Lower leg skin (tissue), 4 donors: Measurements from ENCODE around the gene ELMO3. TPM values are rescaled to one million over a fixed set of nuclear protein-coding genes. Genes with fewer than 3 reads are reported as not detected.
A peak's percentile ranks its signal among the peaks of the same experiment; 100 is the strongest.

ENCODE experiments used
- DNase-seq, 2 donors: peaks; one replicate each; pipeline ENCODE4 v3.0.0-alpha.2; 2019; ENCODE audit warnings: low spot score in 2 of 2
- H3K4me3 ChIP-seq: fragments of 200-600 bp; sonication (generic); 2 replicates; pipeline ENCODE4 v1.5.1; 2017; ENCODE audit warnings: mild to moderate bottlenecking, low read depth; ENCODE audit not compliant: poor library complexity, severe bottlenecking
- POLR2A ChIP-seq, 2 donors: fragments of 450-650 bp; IDR thresholded peaks; one replicate each; pipeline ENCODE4 v1.6.1; 2016 to 2017; ENCODE audit warnings: antibody characterized with exemption in 2 of 2, mild to moderate bottlenecking in 1 of 2, moderate library complexity in 1 of 2
- WGBS, 2 donors: methylation state at CpG; one replicate each; pipeline ENCODE4 v1.1.5; 2018; 5-methylcytosine and 5-hydroxymethylcytosine counted together
- intact Hi-C: fragments of 100-400 bp; cut with DNase I; formaldehyde crosslinking; loops from one replicate; pipeline ENCODE4 v1.15.0; 2023; ENCODE audit warnings: low total_unique reads
- total RNA-seq, 4 donors: library from RNA; depleted of rRNA; stranded (reverse); fragments of >200 nt; gene quantifications; one replicate each; pipeline ENCODE4 v1.1.0, GENCODE V29; 2016
- TF ChIP-seq, protein P1 (sequence below), 3 donors: fragments of 450-650 bp; IDR thresholded peaks; one replicate each; pipeline ENCODE4 v1.5.1; 2016; ENCODE audit warnings: antibody characterized with exemption in 3 of 3, mild to moderate bottlenecking in 3 of 3, moderate library complexity in 2 of 3

Gene ELMO3
- total RNA-seq, 4 donors from 2014 or later: 37.2 to 62.2 (median 51.6) TPM

DNA sequence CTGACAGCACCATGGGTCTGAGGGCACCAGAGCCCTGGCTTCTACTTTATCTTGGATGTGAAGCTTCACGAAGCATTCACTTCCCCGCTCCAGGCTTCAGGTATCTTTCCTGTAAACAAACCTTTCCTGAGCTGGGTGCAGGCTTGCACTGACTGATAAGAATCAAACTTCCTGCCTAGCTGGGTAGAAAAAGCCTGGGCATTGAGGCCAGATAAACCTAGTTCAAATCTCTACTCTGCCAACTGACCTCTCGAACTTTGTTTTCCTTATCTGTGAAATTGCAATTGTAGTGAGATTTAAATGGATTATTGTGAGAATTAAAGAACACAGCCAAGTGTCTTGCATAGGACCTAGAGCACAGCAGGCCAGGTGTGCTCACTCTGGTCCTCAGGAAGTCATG is 25.1 kb downstream of the ELMO3 start:
- H3K4me3 ChIP-seq: no peak overlapping the region
- WGBS, 2 donors: 54 to 68% methylated on average over 3 of the region's 3 CpGs
- no peak for DNase-seq
- intact Hi-C loops: no loop called here
- TF ChIP-seq POLR2A (IDR thresholded peaks at IDR 0.05): no peak
- TF ChIP-seq, protein P1, sequence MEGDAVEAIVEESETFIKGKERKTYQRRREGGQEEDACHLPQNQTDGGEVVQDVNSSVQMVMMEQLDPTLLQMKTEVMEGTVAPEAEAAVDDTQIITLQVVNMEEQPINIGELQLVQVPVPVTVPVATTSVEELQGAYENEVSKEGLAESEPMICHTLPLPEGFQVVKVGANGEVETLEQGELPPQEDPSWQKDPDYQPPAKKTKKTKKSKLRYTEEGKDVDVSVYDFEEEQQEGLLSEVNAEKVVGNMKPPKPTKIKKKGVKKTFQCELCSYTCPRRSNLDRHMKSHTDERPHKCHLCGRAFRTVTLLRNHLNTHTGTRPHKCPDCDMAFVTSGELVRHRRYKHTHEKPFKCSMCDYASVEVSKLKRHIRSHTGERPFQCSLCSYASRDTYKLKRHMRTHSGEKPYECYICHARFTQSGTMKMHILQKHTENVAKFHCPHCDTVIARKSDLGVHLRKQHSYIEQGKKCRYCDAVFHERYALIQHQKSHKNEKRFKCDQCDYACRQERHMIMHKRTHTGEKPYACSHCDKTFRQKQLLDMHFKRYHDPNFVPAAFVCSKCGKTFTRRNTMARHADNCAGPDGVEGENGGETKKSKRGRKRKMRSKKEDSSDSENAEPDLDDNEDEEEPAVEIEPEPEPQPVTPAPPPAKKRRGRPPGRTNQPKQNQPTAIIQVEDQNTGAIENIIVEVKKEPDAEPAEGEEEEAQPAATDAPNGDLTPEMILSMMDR (IDR thresholded peaks at IDR 0.05): no peak

DNA sequence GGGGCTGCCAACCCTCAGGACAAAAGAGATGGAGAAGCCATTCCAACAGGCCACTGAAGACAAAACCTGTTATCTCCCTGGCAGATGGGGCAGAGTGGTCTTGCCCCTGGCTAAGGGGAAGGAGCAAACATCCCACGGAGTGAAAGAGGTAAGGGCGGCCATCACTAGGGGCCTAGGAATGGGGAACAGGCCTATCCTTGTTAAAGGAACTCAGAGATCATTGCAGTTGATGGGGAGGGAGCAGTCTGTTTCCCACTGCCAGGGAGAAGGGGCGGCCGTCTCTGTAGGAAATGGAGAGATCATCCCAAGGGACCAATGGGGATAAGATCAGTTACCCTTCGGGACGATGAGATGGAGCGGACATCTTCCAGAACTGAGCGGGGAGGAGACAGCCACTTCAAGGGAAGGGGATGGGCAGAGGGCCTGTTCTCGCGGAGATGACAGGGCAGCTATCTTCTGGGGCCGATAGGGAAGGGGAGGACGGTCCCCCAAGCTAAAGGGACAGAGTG is 27.4 kb downstream of the ELMO3 start:
- DNase-seq: no peak
- peak overlapping the region; percentile 91 for H3K4me3 ChIP-seq
- intact Hi-C loops: no loop called here
- TF ChIP-seq POLR2A (IDR thresholded peaks at IDR 0.05): no peak
- TF ChIP-seq, protein P1 (IDR thresholded peaks at IDR 0.05): no peak
- 8 to 12% methylated on average over 12 of the region's 12 CpGs for WGBS, 2 donors

DNA sequence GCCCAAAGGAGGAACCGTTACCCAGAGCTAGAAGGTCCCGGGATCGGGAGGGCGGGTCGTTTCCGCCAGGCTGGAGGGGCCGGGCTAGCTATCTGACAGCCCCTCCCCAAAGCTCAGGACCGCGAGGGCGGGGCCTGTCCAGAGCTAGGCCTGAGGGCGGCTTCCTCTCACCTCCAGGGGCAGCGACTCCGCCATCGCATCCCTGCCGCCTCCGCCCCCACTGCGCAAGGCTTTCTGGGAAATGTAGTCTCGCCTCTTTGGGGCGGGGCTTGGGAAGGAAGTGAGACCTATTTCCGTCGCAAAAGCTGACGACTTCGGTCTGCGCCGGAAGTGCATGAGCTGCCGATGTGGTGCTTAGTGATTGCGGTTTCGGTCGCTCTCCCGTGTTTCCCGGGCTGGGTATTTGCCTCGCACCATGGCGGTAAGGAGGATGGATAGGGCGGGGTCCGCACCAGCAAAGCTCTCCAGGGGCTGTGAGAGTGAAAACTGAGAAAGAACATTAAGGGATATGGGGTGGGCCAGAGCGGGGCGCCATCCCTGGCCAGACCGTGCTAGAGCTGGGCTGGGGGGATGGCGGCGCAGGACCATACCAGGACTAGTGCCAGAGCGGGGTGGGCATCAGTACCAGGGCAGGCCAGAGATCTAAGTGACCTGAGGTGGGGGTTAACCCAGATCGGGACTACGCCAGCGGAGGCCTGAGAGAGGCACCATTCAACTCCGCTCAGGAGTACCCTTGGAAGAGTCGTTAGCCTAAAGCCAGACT is 28.1 kb downstream of the ELMO3 start, which contains the start of gene TMEM208:
TSS of gene TMEM208 (plus strand) at position 327 of the 763 bp plus-strand sequence. CDS start at position 416, 89 bp downstream.
- WGBS, 2 donors: 0 to 1% methylated on average over 30 to 46 of the region's 46 CpGs
- TF ChIP-seq, protein P1 (IDR thresholded peaks at IDR 0.05): peak in 1 of 3 donors; percentile 26
- no peak for TF ChIP-seq POLR2A (IDR thresholded peaks at IDR 0.05)
- intact Hi-C loops: no loop called here
- H3K4me3 ChIP-seq: peak within 1 kb of the TSS; percentile 91
- peak; percentile 98 to 100 for DNase-seq

DNA sequence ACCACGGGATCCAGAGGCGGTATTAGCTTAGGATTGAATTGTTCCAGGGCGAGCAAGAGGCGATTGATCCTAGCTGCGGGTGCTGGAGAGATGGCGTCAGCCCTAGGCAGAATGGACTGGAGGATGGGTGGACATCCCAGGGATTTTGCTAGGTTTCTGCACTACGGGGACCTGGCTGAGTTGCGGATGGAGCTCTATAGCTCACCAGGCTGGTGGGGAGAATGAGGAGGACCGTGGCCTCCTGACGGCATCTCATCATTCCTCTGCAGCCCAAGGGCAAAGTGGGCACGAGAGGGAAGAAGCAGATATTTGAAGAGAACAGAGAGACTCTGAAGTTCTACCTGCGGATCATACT is 28.6 kb downstream of the ELMO3 start:
- WGBS, 2 donors: 10 to 11% methylated on average over 8 to 12 of the region's 12 CpGs
- TF ChIP-seq POLR2A (IDR thresholded peaks at IDR 0.05): no peak
- TF ChIP-seq, protein P1 (IDR thresholded peaks at IDR 0.05): no peak
- intact Hi-C loops: no loop called here
- H3K4me3 ChIP-seq: peak overlapping the region; percentile 91
- DNase-seq: no peak

DNA sequence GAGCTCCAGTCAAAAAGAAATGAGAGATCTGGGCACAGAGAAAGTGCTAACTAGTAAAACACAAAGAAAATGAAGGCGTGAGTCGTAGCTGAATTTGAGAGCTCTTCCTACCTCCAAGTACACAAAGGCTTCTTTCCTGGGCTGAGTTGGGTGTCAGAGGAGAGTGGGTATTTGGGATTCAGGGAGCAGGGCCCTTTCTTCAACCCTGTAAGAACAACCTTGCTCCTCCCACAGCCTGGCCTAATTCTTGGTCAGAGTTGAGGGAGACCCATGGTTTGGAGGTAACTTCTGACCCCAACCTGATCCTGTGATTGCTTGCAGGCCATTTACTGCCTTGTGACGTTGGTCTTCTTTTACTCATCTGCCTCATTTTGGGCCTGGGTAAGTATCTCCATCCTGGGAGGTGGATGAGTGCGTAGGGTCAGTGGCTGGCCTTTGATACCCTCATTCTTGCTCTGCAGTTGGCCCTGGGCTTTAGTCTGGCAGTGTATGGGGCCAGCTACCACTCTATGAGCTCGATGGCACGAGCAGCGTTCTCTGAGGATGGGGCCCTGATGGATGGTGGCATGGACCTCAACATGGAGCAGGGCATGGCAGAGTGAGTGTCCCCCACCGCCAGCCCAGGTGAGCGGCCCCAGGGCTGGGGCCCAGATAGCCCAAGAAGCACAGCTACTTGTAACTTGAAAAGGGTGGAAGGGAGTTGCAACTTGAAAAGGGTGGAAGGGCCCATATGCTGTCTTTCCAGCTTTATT is 29.3 kb downstream of the ELMO3 start:
- intact Hi-C loops: no loop called here
- WGBS, 2 donors: 86 to 91% methylated on average over 9 of the region's 9 CpGs
- TF ChIP-seq POLR2A (IDR thresholded peaks at IDR 0.05): no peak
- TF ChIP-seq, protein P1 (IDR thresholded peaks at IDR 0.05): no peak
- no peak overlapping the region for H3K4me3 ChIP-seq
- no peak for DNase-seq
